SK-N-SH (cell line): Measurements from ENCODE around the gene RHBDL1. TPM values are rescaled to one million over a fixed set of nuclear protein-coding genes. Genes with fewer than 3 reads are reported as not detected.
A peak's percentile ranks its signal among the peaks of the same experiment; 100 is the strongest.

Source experiments
- CTCF ChIA-PET: fragments of 300-600, 350-600 bp; formaldehyde crosslinking; extraction: SDS; loops from one replicate; lab custom pipeline; 2021; lab: Yijun Ruan, JAX
- POLR2A ChIA-PET: fragments of 350-600 bp; sonication (Branson Sonifier 250); formaldehyde crosslinking; extraction: SDS; loops from one replicate; lab custom pipeline; 2020; ENCODE audit warnings: antibody characterized with exemption, inconsistent platforms; lab: Yijun Ruan, JAX
- DNase-seq: peaks from one replicate; pipeline ENCODE4 v3.0.0; 2012
- H2AFZ ChIP-seq: fragments of 200-600 bp; sonication (generic); 2 replicates; pipeline ENCODE4 v1.8.1; 2016; ENCODE audit warnings: antibody characterized with exemption, mild to moderate bottlenecking, low read depth
- H3F3A ChIP-seq: fragments of 200-600 bp; sonication (generic); replicated peaks from 2 replicates; pipeline ENCODE3; 2016; ENCODE audit warnings: antibody characterized with exemption, mild to moderate bottlenecking; ENCODE audit not compliant: insufficient read depth
- H3K27ac ChIP-seq, 2 experiments: fragments of 200-500 bp in 1 of 2; fragments of 200-600 bp in 1 of 2; sonication (Bioruptor generic) in 1 of 2; sonication (generic), shearing (Covaris generic) in 1 of 2; 2 replicates each; pipeline versions ENCODE4 v1.5.1 to v1.6.1; 2014 to 2016; ENCODE audit warnings: low read depth in 2 of 2, inconsistent platforms in 1 of 2, low read length in 1 of 2, mild to moderate bottlenecking in 1 of 2, mixed read lengths in 1 of 2
- H3K27me3 ChIP-seq: fragments of 200-600 bp; sonication (generic), shearing (Covaris generic); 2 replicates; pipeline ENCODE4 v1.6.1; 2016; ENCODE audit warnings: mixed run types; ENCODE audit not compliant: insufficient read depth
- H3K36me3 ChIP-seq, 2 experiments: fragments of 200-500 bp in 1 of 2; fragments of 200-600 bp in 1 of 2; sonication (Bioruptor generic) in 1 of 2; sonication (generic) in 1 of 2; replicated peaks in 1 of 2; 2 replicates each; pipeline versions ENCODE3 to v1.5.1; 2014 to 2016; ENCODE audit warnings: low read length in 1 of 2, mild to moderate bottlenecking in 1 of 2; ENCODE audit not compliant: insufficient read depth in 2 of 2, control insufficient read depth in 1 of 2
- H3K4me1 ChIP-seq, 2 experiments: fragments of 200-500 bp in 1 of 2; fragments of 200-600 bp in 1 of 2; sonication (Bioruptor generic) in 1 of 2; sonication (generic), shearing (Covaris generic) in 1 of 2; 2 replicates each; pipeline versions ENCODE4 v1.5.1 to v1.6.1; 2014 to 2016; ENCODE audit warnings: low read depth in 1 of 2, low read length in 1 of 2, mixed run types in 1 of 2; ENCODE audit not compliant: insufficient read depth in 2 of 2, control insufficient read depth in 1 of 2
- H3K4me2 ChIP-seq: fragments of 200-600 bp; sonication (generic), shearing (Covaris generic); 2 replicates; pipeline ENCODE4 v1.6.1; 2017; ENCODE audit warnings: mixed run types
- H3K4me3 ChIP-seq, 2 experiments: fragments of 200-500 bp in 1 of 2; fragments of 200-600 bp in 1 of 2; sonication (Bioruptor generic) in 1 of 2; sonication (generic), shearing (Covaris generic) in 1 of 2; 2 replicates each; pipeline versions ENCODE4 v1.5.1 to v1.8.1; 2014 to 2016; ENCODE audit warnings: low read depth in 2 of 2, inconsistent platforms in 1 of 2, low read length in 1 of 2, mild to moderate bottlenecking in 1 of 2, mixed read lengths in 1 of 2, moderate library complexity in 1 of 2
- H3K79me2 ChIP-seq: fragments of 200-600 bp; sonication (generic); 2 replicates; pipeline ENCODE4 v1.8.1; 2017; ENCODE audit warnings: mild to moderate bottlenecking; ENCODE audit not compliant: insufficient read depth
- H3K9ac ChIP-seq: fragments of 200-600 bp; sonication (generic); 2 replicates; pipeline ENCODE4 v1.6.1; 2017; ENCODE audit warnings: mixed run types
- H3K9me2 ChIP-seq: fragments of 200-600 bp; sonication (generic); 2 replicates; pipeline ENCODE4 v1.6.1; 2017; ENCODE audit warnings: mixed run types
- H3K9me3 ChIP-seq: fragments of 200-600 bp; sonication (generic); 2 replicates; pipeline ENCODE4 v1.6.1; 2017; ENCODE audit warnings: mixed run types, mild to moderate bottlenecking, moderate library complexity
- H4K20me1 ChIP-seq: fragments of 200-600 bp; sonication (generic); 2 replicates; pipeline ENCODE4 v1.6.1; 2017; ENCODE audit warnings: mild to moderate bottlenecking, mixed run types; ENCODE audit not compliant: insufficient read depth
- CHD2 ChIP-seq: fragments of 150-350 bp; IDR thresholded peaks from 2 replicates; pipeline ENCODE4 v1.6.1; 2018; ENCODE audit warnings: low read length; ENCODE audit not compliant: partially characterized antibody
- CTCF ChIP-seq: fragments of 200-600 bp; sonication (generic); IDR thresholded peaks from 2 replicates; pipeline ENCODE4 v1.6.1; 2017; ENCODE audit warnings: antibody characterized with exemption, mild to moderate bottlenecking, moderate library complexity
- ELF1 ChIP-seq: IDR thresholded peaks from 2 replicates; pipeline ENCODE4 v1.4.0; 2012
- EP300 ChIP-seq, 2 experiments: IDR thresholded peaks; 2 replicates each; pipeline versions ENCODE4 v1.4.0 to v1.6.1; 2012; ENCODE audit warnings: borderline replicate concordance in 1 of 2, low read depth in 1 of 2, low read length in 1 of 2
- FOSL2 ChIP-seq: IDR thresholded peaks from 2 replicates; pipeline ENCODE4 v1.4.0; 2012; ENCODE audit warnings: low read depth, mild to moderate bottlenecking, moderate library complexity, borderline replicate concordance
- GABPA ChIP-seq: IDR thresholded peaks from 2 replicates; pipeline ENCODE4 v1.4.0; 2012; ENCODE audit warnings: low read depth, mild to moderate bottlenecking
- IRF3 ChIP-seq: fragments of 150-350 bp; IDR thresholded peaks from 2 replicates; pipeline ENCODE4 v1.6.1; 2016; ENCODE audit warnings: mild to moderate bottlenecking, low read depth, low read length
- MAX ChIP-seq: IDR thresholded peaks from 2 replicates; pipeline ENCODE4 v1.4.0; 2012; ENCODE audit warnings: low read depth
- MEF2A ChIP-seq: IDR thresholded peaks from 2 replicates; pipeline ENCODE4 v1.4.0; 2012; ENCODE audit warnings: low read depth, borderline replicate concordance
- MXI1 ChIP-seq: IDR thresholded peaks from 2 replicates; pipeline ENCODE4 v1.6.1; 2012; ENCODE audit warnings: mild to moderate bottlenecking, low read depth, low read length, improper control_type of control experiment
- NFIC ChIP-seq: IDR thresholded peaks from 2 replicates; pipeline ENCODE4 v1.4.0; 2012; ENCODE audit warnings: borderline replicate concordance
- PBX3 ChIP-seq: IDR thresholded peaks from 2 replicates; pipeline ENCODE4; 2012
- POLR2AphosphoS5 ChIP-seq: IDR thresholded peaks from 2 replicates; pipeline ENCODE4 v1.6.1; 2012; ENCODE audit warnings: low read depth, low read length
- RAD21 ChIP-seq: IDR thresholded peaks from 2 replicates; pipeline ENCODE4 v1.6.1; 2012; ENCODE audit warnings: mild to moderate bottlenecking, low read length
- REST ChIP-seq: IDR thresholded peaks from 2 replicates; pipeline ENCODE4 v1.6.1; 2012; ENCODE audit warnings: mild to moderate bottlenecking, low read depth, low read length, moderate library complexity
- RFX5 ChIP-seq: IDR thresholded peaks from 2 replicates; pipeline ENCODE4 v1.6.1; 2012; ENCODE audit warnings: mild to moderate bottlenecking, improper control_type of control experiment, low read length
- SIN3A ChIP-seq: IDR thresholded peaks from 2 replicates; pipeline ENCODE4 v1.6.1; 2012; ENCODE audit warnings: low read depth, mild to moderate bottlenecking, low read length, moderate library complexity, borderline replicate concordance
- SMC3 ChIP-seq: IDR thresholded peaks from 2 replicates; pipeline ENCODE4 v1.6.1; 2012; ENCODE audit warnings: low read depth, low read length, improper control_type of control experiment
- TAF1 ChIP-seq: IDR thresholded peaks from 2 replicates; pipeline ENCODE4 v1.6.1; 2012; ENCODE audit warnings: low read depth, mild to moderate bottlenecking, low read length, moderate library complexity, borderline replicate concordance
- TCF12 ChIP-seq: IDR thresholded peaks from 2 replicates; pipeline ENCODE4 v1.4.0; 2012
- YY1 ChIP-seq: IDR thresholded peaks from 2 replicates; pipeline ENCODE4 v1.4.0; 2012; ENCODE audit warnings: low read depth, mild to moderate bottlenecking
- ZBTB33 ChIP-seq: IDR thresholded peaks from 2 replicates; pipeline ENCODE4 v1.4.0; 2012; ENCODE audit warnings: low read depth, borderline replicate concordance
- WGBS: methylation state at CpG from one replicate; pipeline ENCODE4 v1.1.6; 2017; ENCODE audit warnings: low lambda C conversion rate; 5-methylcytosine and 5-hydroxymethylcytosine counted together
- polyA plus RNA-seq, 3 experiments: library from polyadenylated mRNA; depleted of rRNA; stranded (reverse); fragments of >200 nt; gene quantifications; 2 replicates each; pipeline ENCODE4 v1.2.3, GENCODE V29; 2012

Gene RHBDL1
- polyA plus RNA-seq, 1 of the 3 experiments (the other 2 are of a cell fraction): 4.1 TPM

GRCh38 chr16:667780-668518 lies 7.5 kb upstream of the RHBDL1 start, which contains the start of gene RHOT2:
Gene RHOT2, plus strand, starts transcription at chr16:668132. Its CDS starts 68 bp downstream, at chr16:668200.
- ChIA-PET POLR2A (interaction anchor here (0.6 to 1.5 kb wide), 3 partner anchors 11 to 16 kb away, joined by 4 read pairs; partner anchors contain the start of genes JMJD8 and STUB1), CTCF (interaction anchor here (0.6 to 6.3 kb wide), 19 partner anchors 8 to 276 kb away, joined by 3 to 69 read pairs (median 5); partner anchors contain the start of genes JMJD8, RHBDL1, WDR24 and WDR90)
- Histone ChIP-seq H3K4me3 (peak within 1 kb of the TSS; percentile 88 to 93), H3K79me2 (peaks cover 25% of the 10 kb centered on the region), H3K9me2 (no peaks in the 10 kb centered on the region), H4K20me1 (0 out of 2 replicates have a peak, but pooled peaks cover 6% of the 10 kb centered on the region), H3K9me3 (no peaks in the 10 kb centered on the region), H3K9ac (peak within 1 kb of the TSS; percentile 88), H3K4me1 (peaks cover 0 to 15% of the 10 kb centered on the region in 2 experiments; a peak in 1 of 4 replicates)
- peak; percentile 96 for DNase-seq
- peak; percentile 53 for TF ChIP-seq SMC3
- TF ChIP-seq SIN3A: peak; percentile 95; the same call in 1 of the 2 replicates
- no peak; the same call in 1 of the 2 replicates for TF ChIP-seq FOSL2
- TF ChIP-seq NFIC: no peak
- peak; percentile 82 for TF ChIP-seq CTCF
- peak; percentile 25 to 30; a peak in 1 of 4 replicates for TF ChIP-seq EP300 (IDR thresholded peaks at IDR 0.05; ENCODE audit: borderline replicate concordance in 1 of 2, low read depth in 1 of 2, low read length in 1 of 2)
- TF ChIP-seq REST: peak; percentile 74
- peak; percentile 76; the same call in 1 of the 2 replicates for TF ChIP-seq MXI1
- TF ChIP-seq TAF1: peak; percentile 90
- peak; percentile 52; the same call in 1 of the 2 replicates for TF ChIP-seq ZBTB33
- no peak for TF ChIP-seq TCF12
- peak; percentile 79 for TF ChIP-seq ELF1
- peak; percentile 44; the same call in 1 of the 2 replicates for TF ChIP-seq RAD21
- peak; percentile 57 for TF ChIP-seq PBX3
- TF ChIP-seq MAX: peak; percentile 61; the same call in 1 of the 2 replicates
- peak; percentile 83 for TF ChIP-seq YY1
- peak; percentile 77; the same call in 1 of the 2 replicates for TF ChIP-seq POLR2AphosphoS5
- no peak; the same call in 1 of the 2 replicates for TF ChIP-seq MEF2A
- TF ChIP-seq IRF3: no peak
- TF ChIP-seq RFX5: no peak
- peak; percentile 73 for TF ChIP-seq CHD2
- TF ChIP-seq GABPA: peak; percentile 90
- TF ChIP-seq, all 33 proteins: peak for 16
- Histone ChIP-seq H3K36me3 (peaks cover 5 to 42% of the 10 kb centered on the region in 2 experiments), H3F3A (no peaks in the 10 kb centered on the region), H3K4me2 (peak within 1 kb of the TSS; percentile 96), H3K27ac (peak within 1 kb of the TSS; percentile 56 to 81), H2AFZ (peak within 1 kb of the TSS; percentile 36; the same call in 1 of the 2 replicates), H3K27me3 (no peaks in the 10 kb centered on the region)
- under 1% methylated on average over 26 of the region's 78 CpGs for WGBS
